SW 1271 (cell line): ENCODE data around the gene TM4SF20.
"Not testable (repeated sequence)": the region's sequence is repeated elsewhere in the genome, so short reads cannot be mapped to it uniquely, and the experiment has no call there.

Source experiments
- DNase-seq, 2 experiments: peaks; one replicate each; lab custom pipeline; 2025; lab: John Stamatoyannopoulos, UW

Gene TM4SF20

DNA sequence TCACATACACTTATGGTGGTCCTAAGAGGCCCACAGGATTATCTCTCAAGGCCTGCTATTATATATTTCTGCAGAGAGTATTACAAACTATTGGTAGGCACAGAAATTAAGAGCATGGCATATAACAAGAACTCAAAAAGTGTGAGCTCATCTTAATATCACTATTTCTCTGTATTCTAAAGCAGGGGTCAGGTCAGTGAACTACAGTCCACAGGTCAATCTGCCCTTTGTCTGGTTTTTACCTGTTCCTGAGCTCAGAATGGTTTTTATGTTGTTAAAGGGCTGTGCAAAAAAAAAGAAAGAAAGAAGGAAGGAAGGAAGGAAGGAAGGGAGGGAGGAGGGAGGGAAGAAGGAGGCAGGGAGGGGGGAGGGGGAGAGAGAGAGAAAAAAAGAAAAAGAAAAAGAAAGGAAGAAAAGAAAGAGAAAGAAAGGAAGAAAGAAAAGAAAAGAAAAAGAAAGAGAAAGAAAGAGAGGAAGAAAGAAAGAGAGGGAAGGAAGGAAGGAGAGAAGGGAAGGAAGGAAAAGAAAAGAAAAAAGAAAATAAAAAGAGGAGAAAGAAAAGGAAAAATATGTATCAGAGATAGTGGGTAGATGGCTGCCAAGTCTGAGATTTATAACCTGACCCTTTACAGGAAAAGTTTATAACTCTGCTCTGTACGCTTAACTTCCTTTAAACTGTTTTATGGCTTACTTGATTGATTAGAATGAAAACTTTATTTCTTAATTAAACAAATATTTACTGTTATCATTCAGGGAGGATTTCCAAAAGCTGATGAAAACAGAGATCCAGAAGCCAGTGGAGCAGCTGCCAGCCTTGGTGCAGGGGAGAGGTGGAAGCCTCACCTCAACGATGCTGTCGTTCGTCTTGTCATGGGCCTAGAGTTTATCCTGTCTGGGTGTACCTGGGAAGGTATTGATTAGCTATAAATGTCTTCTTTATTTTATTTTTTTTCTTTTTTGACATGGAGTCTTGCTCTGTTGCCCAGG, 19.9 kb upstream of the TM4SF20 start:
- DNase-seq: no peak

DNA sequence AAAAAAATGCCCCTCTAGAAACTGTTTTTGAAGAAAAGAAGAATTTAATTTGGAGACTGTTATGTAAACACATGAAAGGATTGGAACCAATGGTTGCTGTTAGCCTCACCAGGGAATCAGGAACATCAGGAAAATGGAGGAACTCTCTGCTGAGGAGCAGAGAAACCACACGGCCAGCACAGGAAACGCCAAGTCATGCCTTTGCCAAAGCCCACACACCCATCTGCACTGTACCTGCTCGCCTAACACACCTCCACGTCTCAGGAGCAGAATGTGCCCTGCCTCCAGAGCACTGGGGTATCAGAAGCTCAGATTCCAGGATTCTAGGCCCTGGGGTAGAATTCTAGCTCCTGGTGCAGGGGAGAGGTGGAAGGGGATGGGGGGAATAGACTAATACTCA, 18.5 kb upstream of the TM4SF20 start:
- DNase-seq: no peak

DNA sequence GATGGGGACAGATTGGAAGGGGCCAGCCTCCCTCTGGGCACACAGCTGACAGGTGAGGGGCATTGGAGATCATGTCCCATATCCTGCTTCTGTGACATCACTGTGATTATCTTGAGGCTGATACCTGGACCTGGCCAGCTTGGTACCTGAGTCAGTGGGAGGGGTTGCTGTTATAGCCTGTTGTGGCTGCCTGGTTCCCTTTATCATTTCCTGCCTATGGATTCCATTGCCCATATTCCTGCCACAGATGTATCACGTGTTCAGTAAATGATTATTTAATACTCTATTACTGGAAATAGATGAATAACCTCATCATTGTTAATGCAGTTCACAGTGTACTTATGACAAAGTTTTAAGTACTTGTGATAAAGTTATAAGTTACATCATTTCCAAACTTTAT, 16.4 kb upstream of the TM4SF20 start:
- DNase-seq: no peak

DNA sequence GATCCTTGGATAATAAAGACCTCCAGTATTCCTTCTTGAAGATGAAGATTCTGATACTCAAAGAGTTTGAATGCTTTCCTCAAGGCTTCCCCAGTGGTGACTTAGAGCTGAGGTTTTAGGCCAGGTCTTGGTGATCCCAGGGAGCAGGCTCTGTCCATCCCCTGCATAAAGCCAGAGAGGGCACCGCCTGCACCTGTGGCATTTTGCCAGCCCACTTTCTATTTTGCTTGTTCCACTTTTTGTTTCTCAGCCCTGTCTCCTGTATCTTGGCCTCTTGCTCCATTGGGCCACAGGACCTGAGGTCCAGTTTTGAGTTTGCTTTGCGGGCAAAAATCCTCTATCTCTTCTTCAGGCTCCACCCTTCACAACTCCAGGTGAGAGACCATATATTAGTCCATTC, 15.3 kb upstream of the TM4SF20 start:
- no peak for DNase-seq

DNA sequence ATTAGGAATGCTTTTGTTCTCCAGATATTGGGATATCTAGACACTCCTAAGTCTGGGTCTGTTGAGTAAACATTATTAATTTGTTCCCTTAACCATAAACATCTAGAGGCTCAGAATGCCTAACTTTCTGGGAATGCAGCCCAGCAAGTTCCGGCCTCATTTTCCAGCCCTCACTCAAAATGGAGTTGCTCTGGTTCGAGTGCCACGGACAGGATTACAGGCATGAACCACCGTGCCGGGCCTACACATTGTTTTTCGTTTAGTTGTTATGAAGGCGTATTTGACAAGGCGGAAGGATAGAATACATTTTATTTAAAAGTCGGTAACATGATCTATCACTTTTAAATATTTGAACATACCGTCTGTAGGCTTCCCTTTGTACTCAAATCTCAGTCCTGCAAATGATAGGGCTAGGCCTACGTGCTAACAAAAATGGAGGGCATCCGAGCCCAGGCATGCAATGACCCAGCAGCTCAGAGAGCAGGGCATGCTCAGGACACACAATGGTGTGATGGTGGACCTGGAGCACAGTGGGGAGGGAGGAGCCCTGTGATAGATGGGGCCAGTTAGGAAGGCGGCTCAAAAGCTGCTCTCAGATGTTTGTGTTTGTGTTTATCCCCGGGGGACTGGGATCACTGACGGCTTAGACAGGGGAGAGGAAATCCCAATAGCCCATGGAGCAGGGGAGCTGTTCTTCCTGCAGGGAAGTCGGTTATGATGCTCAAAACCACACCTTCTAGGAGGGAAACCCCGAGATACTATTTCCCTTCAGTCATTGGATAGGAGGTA, 11.6 kb upstream of the TM4SF20 start:
- no peak for DNase-seq

DNA sequence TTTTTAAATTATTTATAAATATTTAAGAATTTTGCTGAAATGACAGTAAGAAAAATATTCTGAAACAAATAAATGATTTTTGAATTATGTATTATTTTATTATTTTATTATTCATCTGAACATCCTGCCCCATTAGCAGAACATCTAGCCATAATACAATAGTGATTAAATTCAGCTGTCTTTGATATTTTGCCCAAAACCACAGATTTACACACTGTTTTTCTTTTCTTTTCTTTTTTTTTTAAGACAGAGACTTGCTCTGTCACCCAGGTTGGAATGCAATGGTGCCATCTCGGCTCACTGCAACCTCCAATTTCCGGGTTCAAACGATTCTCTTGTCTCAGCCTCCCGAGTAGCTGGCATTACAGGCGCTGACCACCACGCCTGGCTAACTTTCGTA, 10.6 kb upstream of the TM4SF20 start:
- DNase-seq: no peak

DNA sequence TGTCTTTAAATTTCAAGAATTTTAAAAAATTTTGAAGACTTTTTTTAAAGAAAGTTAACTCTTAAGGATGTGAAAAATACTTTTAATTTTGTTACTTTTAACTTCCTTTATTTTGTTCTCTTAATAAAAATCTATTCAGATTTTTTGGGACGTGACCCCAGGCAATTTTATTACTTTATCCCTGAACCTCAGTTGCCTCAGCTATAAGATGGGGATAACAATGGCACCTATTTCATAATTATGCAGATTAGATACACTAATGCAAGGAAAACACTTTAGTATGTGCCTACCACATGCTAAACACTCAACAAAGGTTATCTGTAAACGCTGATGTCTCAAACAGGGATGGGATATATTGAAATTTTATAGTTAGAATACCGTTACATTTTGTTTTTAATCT, 10.1 kb upstream of the TM4SF20 start:
- no peak for DNase-seq

DNA sequence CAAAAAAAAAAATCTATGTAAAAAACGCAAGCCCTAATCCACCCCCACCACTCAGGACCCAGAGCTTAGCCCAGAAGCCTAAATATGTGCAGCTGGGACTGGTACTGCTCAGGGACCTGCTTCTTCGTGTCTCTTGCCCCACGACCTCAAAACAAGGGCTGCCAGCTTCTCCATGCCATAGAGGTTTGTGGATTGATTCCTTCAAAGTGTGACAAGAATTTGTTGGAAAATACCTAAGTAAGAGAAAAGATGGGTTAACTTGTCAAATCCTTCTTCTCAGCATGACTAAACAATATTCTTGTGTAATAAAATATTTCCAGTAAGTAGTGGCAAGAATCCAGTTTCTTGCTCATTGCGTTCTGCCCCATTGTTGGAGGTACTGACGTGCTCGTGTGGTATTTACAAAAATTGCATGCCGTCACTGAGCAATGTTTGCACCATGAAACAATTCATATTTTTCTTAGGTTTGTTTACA, 9.5 kb upstream of the TM4SF20 start:
- peak in 1 of 2 experiments; percentile 22 for DNase-seq

DNA sequence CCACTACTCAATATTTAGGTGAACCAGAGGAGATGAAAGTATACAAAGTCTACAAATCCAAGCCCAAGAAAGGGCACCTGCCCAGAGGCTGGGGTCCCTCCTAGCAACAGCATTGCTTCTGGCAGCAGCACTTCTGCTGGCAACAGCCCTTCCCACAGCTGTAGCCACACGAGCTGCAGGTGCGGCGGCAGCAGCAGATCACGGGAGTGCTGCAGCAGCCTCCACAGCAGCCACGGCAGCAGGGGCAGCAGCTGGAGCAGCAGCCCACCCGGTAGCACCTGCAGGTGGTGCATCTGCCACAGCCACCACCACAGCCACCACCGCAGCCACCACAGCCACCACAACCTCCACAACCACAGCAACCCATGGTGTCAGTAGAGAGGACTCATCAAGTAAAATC, 8.5 kb upstream of the TM4SF20 start, which contains the start of gene SCYGR1:
Gene SCYGR1 (minus strand): TSS at position 367 of the 400 bp plus-strand sequence. CDS start 0 bp downstream, at position 367.
- DNase-seq: not testable (repeated sequence)

DNA sequence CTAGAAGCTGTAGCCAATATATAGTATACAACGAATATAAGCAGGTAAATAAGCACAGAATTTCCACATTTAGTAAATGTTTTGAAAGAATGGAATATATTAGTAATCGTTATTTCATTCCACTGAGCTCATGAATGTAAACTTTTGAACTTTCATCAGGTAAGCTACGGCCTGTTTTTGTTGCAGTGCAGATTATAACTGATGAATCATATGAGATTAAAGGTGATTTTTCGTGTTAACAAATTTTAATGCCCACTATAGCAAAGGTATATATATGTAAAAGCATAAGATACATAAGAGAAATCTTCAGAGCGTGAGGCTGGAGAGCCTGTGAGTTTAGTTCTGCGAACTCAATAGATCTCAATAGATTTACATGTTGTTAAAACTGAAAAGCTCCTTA, 7.5 kb upstream of the TM4SF20 start:
- DNase-seq: no peak

DNA sequence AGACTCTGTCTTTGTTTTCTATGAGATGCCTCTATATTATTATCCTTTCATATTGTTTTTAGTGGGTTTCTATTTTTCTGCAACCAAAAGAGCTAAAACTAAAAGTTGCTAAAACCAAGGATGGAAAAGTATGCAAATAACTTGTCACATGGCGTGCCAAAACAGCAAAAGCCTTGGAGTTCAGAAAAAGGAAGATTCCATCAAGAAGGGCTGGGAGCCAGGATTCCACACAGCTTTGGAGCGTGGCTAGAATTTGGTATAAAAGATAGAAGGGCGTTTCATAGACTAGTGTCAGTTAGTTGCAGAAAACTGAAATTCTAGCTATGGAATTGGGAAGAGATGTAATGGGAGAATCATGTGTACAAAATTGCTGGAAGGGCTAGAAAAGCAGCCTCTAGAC, 4.6 kb upstream of the TM4SF20 start:
- DNase-seq: no peak

DNA sequence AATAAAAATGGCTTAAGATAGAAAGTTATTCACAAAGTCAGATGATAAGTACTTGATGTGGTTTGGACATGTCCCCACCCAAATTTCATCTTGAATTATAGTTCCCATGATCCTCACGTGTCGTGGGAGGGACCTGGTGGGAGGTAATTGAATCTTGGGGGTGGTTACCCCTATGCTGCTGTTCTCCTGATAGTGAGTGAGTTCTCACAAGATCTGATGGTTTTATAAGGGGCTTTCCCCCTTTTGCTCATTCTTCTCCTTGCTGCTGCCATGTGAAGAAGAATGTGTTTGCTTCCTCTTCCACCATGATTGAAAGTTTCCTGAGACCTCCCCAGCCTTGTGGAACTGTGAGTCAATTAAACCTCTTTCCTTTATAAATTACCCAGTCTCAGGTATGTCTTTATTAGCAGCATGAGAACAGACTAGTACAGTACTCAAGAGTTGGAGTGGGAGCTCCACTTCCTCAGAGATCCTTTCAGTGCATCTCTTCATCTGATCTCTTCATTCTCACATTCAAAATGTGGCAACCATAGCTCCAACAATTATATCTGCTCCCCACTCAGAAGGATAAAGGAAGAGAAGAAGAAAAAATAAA, 3.2 kb upstream of the TM4SF20 start:
- not testable (repeated sequence) for DNase-seq

DNA sequence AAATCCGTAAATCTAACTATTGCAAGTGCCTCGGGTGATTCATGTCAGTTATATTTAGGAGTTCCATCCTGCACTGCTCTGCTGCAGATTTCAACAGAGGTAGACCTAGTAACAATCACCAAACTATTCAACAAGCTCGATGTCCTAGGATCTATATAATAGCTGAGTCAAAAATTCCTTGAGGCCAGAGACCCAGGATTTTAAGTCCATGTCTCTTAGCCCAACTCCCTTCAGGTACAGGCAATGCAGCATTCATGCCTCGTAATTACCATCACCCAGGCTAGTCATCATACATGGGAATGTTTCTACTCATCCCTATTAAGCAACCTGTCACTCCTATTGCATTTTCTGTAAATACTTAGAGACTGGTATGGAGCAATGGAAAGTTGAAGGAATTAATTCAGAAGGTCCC, 729 bp downstream of the TM4SF20 start:
- no peak for DNase-seq

DNA sequence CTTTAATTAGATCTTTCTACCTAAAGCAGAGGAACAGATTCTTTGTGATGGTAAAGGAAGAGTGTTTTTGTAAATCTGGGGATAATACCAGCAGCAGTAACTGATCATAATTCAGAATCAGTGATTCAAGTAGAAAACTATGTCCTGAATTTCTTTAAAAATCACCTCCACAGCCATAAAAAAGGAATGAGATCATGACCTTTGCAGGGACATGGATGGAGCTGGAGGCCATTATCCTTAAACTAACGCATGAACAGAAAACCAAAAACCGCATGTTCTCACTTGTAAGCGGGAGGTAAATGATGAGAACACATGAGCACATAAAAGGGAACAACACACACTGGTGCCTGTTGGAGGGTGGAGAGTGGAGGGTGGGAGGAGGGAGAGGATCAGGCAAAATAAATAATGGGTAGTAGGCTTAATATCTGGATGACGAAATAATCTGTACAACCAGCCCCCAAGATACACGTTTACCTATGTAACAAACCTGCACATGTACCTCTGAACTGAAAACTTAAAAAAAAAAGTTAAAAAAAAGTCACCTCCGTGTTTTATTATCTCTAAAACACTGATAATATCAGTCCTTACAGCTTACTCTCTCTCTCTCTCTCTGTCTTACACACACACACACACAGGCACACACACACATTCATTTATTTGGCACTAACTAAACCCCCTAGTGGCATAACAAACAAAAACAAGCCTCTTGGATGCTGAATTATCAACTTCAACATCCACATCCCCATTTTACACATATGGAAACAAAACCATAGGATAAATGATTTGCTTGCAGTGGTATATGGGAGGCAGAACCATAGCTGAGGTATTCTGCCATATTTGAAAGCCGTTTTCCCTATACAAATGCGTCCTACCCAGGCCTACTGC, 1.4 kb downstream of the TM4SF20 start:
- DNase-seq: no peak

DNA sequence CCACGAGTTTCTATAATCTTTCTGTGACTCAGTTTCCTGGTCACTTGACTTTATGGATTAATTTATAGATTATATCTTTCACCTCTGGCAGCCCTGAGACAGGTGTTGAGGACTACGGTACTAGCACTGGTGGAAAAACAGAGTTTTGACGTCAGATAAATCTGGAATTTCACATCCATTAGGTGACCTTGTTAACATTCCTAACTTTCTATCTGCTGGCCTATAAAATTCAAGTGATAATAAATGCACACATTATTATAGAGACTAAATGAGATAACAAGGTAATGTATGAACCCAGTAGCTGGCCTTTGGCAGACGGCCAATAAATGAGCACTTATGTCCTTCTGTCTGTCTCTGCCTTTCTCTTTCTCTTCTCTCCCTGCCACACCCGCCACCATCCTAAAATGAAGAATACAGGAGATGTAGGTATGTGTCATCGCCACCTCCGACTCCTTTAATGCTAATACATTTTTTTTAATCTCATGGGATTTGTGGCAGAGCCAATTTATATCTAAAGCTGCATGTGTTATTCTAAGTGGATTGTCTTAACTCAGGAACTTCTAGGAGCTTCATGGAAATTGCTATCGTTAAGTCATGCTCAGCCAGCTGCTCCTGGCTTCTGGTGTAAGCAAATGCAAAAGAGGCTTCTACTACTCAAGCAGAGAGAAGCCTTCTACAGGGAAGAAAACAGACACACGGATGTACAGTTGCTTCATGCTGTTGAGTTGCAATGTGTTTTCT, 2.3 kb downstream of the TM4SF20 start:
- no peak for DNase-seq

DNA sequence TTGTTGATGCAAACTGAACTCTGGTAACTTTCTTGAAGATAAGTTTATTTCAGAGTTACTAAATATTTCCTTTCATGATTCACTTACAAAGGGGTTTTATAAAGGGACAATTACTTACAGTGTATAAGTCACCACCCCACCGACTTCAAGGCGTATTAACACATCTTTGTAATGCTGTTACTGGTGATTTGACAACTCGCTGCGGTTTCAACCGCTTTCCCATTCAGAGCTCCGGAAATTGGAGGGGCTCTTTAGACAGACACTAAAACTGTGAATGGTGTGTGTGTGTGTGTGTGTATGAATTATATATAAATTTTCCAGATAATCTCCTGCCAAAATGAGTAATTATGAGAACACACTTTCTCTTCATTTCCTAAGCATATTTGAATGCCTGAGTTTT, 4.9 kb downstream of the TM4SF20 start:
- no peak for DNase-seq

DNA sequence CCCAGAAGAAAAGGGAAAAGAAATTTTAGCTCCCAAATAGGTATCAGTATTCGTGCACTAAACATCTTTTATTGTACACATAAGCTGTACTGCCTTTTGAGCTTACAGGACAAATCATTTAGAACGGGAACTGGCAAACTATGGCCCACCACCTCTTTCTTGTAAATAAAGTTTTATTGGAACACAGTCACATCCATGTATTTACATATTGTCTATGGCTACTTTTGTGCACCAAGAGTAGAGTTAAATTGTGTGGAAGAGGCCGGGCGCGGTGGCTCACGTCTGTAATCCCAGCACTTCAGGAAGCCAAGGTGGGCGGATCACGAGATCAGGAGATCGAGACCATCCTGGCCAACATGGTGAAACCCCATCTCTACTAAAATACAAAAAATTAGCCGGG, 5.7 kb downstream of the TM4SF20 start:
- DNase-seq: no peak

DNA sequence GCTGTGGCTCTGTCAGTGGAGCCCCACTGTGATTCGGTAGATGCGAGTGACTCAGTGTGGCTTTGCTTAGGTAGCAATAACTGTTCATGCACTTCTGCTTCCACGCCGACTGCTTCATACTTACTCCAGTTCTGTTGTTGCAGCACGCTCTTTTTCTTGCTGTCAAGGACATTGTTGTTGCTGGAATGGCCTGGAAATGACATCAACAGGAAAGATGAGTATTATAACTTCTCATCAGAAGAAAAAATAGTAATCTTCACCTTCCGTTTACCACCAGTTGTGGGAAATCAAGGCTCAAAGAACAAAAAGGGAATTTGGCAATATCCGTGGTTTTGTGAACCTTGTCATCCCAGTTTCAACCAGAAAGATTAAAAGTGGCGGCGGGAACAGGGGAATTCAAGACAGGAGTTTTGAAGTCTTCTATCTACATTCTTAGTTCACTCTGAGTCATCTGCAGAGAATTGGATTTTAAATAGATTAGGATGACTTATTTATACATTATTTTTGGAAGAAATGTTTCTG, 8.3 kb downstream of the TM4SF20 start:
- DNase-seq: no peak

DNA sequence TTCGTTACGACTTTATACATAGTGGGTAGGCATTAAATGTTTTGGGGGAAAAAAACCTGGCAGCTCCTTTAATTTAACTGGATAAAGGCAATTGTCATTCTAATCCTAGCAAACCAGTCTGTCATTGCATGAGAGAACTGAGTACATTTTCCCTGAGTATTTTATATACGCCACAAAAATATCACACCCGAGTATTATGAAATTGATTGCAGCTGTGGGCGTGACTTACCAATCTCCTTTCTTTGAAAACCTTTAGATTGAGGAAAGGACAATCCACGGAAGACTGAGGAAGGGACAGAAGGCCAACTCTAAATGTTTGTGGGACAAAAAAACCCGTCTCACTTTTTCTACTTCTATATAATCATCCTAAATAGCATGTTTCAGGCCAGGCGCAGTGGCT, 9.0 kb downstream of the TM4SF20 start:
- DNase-seq: no peak

DNA sequence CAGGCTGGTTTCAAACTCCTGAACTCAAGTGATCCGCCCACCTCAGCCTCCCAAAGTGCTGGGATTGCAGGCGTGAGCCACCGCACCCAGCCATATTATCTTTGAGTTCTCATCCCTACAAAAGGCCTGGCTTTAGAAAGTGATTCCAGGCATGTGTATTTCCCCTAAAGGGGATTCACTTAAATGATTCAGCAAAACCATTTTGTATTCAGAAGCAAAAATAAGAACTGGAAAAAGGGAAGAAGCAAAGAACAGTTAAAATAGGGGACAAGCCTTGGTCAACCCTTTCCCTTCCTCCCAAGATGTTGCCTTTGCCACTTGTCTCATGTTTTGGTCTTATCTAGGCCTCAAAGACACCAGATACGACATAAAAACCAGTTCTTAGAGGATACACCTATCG, 10.5 kb downstream of the TM4SF20 start:
- DNase-seq: no peak
